Spinal cord (tissue), 10 donors: ENCODE measurements around the gene S100A6. TPM values are rescaled to one million over a fixed set of nuclear protein-coding genes. Genes with fewer than 3 reads are reported as not detected.
A peak's percentile ranks its signal among the peaks of the same experiment; 100 is the strongest.

ENCODE experiments used
- DNase-seq, 6 donors: peaks; one replicate each; pipeline versions ENCODE4 v3.0.0 to v3.0.0-alpha.2; 2013 to 2015; ENCODE audit warnings: low spot score in 6 of 6, low read depth in 4 of 6
- H3K27ac ChIP-seq: one replicate; pipeline ENCODE4 v1.5.1; 2013; ENCODE audit warnings: low read depth, low read length, control low read depth
- H3K27me3 ChIP-seq: one replicate; pipeline ENCODE4 v1.6.1; 2013; ENCODE audit warnings: low read length; ENCODE audit not compliant: control insufficient read depth, insufficient read depth
- H3K36me3 ChIP-seq: one replicate; pipeline ENCODE4 v1.6.1; 2013; ENCODE audit warnings: low read length; ENCODE audit not compliant: control insufficient read depth, insufficient read depth
- H3K4me1 ChIP-seq: one replicate; pipeline ENCODE4 v1.6.1; 2013; ENCODE audit warnings: low read length; ENCODE audit not compliant: control insufficient read depth, insufficient read depth
- H3K4me3 ChIP-seq: one replicate; pipeline ENCODE4 v1.5.1; 2013; ENCODE audit warnings: low read depth, low read length, control low read depth
- H3K9me3 ChIP-seq: one replicate; pipeline ENCODE4 v1.6.1; 2013; ENCODE audit warnings: low read length; ENCODE audit not compliant: control insufficient read depth, insufficient read depth
- WGBS: methylation state at CpG from one replicate; pipeline ENCODE4 v1.1.5; 2013; ENCODE audit warnings: missing lambda C conversion rate; ENCODE audit not compliant: insufficient coverage; 5-methylcytosine and 5-hydroxymethylcytosine counted together
- polyA plus RNA-seq, 2 donors: library from polyadenylated mRNA; unstranded; fragments of 120-200 nt; gene quantifications; one replicate each; pipeline ENCODE4 v1.2.1, GENCODE V29; 2013; ENCODE audit not compliant: insufficient read length in 2 of 2
- total RNA-seq, 2 donors: library from RNA; depleted of rRNA in 1 of 2; stranded (reverse); fragments of 120-200 nt in 1 of 2; fragments of >200 nt in 1 of 2; gene quantifications; one replicate each; pipeline versions ENCODE4 v1.2.3 to v1.2.4, GENCODE V29; 2013 to 2014
- donor health status: healthy.

S100A6 gene
- total and polyA plus RNA-seq, 4 donors: 75.3 to 276 (median 127) TPM

DNA sequence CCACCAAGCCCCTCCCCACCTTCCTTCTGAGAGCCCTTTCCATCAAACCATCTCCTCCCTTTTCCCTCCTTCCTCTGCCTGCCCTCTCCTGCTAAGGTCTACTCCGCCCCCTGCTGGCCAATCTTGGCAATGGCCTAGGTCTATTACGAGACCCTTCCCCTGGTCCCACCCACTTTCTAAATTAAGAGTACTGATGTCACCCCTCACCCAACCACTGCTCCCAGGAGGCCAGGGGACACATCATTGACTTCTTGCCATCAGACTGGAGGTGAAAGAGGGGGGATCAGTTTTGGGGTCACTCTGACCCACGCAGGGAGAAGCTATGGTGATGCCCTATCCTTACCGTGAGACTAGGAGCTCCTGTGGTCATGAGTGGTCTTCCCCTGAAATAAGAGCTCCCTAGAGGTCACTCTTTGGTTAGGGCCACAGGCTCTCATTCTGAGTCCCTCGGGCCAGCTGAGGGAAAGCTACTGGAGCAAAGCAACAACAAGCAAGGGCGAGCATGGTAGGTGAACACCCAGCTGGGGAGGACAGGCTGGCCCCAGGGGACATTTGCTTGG is 40.7 kb downstream of the S100A6 start:
- Histone ChIP-seq H3K27ac (no peak overlapping the region), H3K9me3 (no peaks in the 10 kb centered on the region), H3K27me3 (no peaks in the 10 kb centered on the region), H3K4me3 (no peak overlapping the region), H3K4me1 (peaks cover 3% of the 10 kb centered on the region), H3K36me3 (no peaks in the 10 kb centered on the region)
- WGBS: 41% methylated on average over 6 of the region's 6 CpGs
- DNase-seq: peak in 4 of 6 donors; percentile 21 to 75 (median 51)

DNA sequence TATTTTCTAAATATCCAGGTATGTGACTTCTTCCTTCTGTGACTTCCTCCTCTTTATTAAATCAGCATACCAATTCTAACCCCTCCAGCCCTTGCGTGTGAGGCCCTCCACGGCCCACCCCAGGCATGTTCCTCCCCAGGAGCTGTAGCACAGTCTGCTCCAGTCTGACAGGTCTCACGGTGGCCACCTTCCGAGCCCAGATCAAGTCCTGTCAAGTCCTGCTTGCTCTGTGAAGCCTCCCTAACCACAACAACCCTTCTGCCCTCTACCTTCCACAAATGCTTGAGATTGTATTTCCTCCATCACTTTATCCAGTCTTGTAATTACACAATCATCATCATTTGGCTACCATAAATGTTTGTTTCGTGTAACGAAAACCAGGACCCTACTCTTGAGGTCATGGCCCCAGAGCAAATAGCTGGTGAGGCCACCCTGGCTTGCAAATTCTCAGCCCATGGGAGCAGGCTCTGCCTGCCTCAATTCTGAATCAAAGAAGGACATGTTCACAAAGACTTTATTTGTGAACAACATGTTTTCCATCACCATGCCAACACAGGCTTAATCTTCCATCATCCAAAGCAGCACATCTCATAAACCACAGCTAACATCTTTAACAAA is 42.3 kb downstream of the S100A6 start:
- Histone ChIP-seq H3K4me1 (peaks cover 3% of the 10 kb centered on the region), H3K27me3 (no peaks in the 10 kb centered on the region), H3K4me3 (no peak overlapping the region), H3K9me3 (no peaks in the 10 kb centered on the region), H3K36me3 (no peaks in the 10 kb centered on the region), H3K27ac (no peak overlapping the region)
- DNase-seq: no peak
- 84% methylated on average over 6 of the region's 6 CpGs for WGBS

DNA sequence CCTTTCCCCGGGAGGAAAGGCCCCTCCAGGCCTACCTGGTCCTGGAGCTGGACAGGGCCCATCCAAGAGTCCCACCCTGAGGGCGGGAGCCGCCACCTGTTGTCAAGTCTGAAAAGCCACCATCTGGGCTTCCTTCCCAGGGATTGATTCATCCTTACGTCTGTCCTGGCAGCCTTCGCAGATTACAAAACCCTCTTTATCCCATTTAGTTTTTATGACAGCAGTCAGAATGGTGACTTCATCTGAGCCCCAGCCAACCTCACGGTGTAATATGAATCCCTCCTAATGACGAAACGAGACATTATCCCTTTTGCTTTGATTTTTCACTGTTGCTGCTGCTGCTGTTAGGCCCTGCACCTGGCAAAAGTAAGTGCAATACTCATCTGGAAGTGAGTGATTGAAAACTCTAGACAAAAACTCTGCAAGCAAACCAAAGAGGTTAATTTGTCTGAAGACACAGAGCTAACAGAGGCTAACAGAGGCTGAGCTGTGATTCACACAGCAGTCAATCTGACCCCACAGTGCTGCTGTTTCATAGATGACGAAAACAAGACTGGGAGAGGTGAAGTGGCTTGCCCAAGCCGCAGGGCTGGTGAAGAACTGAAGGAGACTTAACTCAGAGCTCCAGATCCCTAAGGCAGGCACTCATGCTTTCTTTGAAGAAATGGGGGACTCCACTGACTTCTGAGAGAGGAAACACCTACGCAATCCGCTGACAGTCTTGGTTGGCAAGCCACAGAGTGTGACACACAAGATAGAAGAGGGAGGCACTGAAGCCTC is 45.3 kb downstream of the S100A6 start:
- Histone ChIP-seq H3K9me3 (no peaks in the 10 kb centered on the region), H3K36me3 (no peaks in the 10 kb centered on the region), H3K27me3 (no peaks in the 10 kb centered on the region), H3K27ac (peak overlapping the region; percentile 33), H3K4me1 (peaks cover 3% of the 10 kb centered on the region), H3K4me3 (no peak overlapping the region)
- WGBS: 38% methylated on average over 9 of the region's 12 CpGs
- DNase-seq: peak in 2 of 6 donors; percentile 34 to 35

DNA sequence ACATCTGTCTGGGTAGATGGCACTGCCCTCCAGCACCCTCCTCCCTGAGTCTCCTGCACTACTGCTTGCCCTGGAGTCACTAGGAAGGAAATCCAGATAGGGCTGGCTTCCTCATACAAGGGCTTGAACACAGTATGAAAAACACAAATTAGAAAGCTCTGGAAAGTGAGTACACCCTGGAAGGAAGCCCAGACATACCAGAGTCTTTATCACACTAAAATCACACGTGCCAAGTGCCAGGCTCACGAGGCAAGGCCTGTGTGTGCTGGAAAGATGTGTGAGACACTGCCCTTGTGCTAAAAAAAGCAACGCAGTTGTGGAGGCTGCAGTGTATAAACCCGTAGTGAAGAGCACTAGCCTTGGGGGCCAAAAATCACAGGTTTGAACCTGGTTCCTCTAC is 47.1 kb downstream of the S100A6 start:
- no peaks in the 10 kb centered on the region for H3K9me3 ChIP-seq
- H3K4me1 ChIP-seq: peaks cover 3% of the 10 kb centered on the region
- H3K27me3 ChIP-seq: no peaks in the 10 kb centered on the region
- DNase-seq: peak in 1 of 6 donors; percentile 48
- H3K27ac ChIP-seq: no peak overlapping the region
- no peak overlapping the region for H3K4me3 ChIP-seq
- no peaks in the 10 kb centered on the region for H3K36me3 ChIP-seq
- 94% methylated on average over 2 of the region's 4 CpGs for WGBS

DNA sequence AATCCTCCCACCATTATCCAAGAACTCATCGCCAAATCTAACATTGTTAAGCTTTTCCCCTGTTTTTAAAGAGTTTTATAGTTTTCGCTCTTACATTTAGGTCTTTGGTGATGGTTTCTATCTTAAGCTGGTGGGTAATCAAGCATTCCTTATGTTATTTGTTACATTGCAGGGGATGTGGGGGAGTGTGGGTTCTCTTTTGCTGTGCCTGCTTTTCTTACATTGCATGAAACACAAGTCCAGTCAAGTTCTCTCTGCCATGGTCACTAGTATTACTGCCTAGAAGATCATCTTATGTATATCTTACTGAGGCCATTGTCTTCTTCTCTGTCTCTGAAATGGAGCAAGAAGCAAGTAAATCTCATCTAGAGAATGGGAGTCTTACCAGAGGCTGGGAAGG is 48.1 kb downstream of the S100A6 start:
- Histone ChIP-seq H3K4me3 (no peak overlapping the region), H3K27me3 (no peaks in the 10 kb centered on the region), H3K4me1 (peaks cover 3% of the 10 kb centered on the region), H3K9me3 (no peaks in the 10 kb centered on the region), H3K27ac (no peak overlapping the region), H3K36me3 (no peaks in the 10 kb centered on the region)
- no CpG with 5 or more reads among the region's 2 CpGs for WGBS
- DNase-seq: no peak

DNA sequence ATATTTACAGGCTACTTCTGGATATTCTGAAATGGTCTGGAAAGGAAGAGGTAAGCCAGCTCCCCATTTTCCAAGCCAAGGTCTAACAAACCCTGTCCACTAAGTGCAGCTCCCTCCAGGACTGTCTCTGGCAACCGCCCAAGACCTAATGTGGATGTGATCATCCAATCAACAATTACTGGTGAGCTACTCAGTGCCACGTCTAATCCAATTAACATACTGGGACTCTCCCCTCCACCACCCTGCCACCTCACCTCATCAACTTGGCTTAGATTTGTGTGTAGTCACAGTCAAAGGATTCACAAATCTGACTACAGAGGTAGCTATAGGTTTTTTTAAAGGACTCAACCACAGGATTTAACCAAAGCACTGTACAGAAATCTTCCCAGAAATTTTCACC is 49.9 kb downstream of the S100A6 start:
- peaks cover 3% of the 10 kb centered on the region for H3K4me1 ChIP-seq
- no peak overlapping the region for H3K4me3 ChIP-seq
- WGBS: 42% methylated on average over 2 of the region's 2 CpGs
- H3K9me3 ChIP-seq: no peaks in the 10 kb centered on the region
- no peaks in the 10 kb centered on the region for H3K27me3 ChIP-seq
- H3K36me3 ChIP-seq: no peaks in the 10 kb centered on the region
- no peak overlapping the region for H3K27ac ChIP-seq
- DNase-seq: peak in 1 of 6 donors; percentile 48

Other genes with a start within 250 kb of the S100A6 start
- gene PGLYRP3, start 223.0 kb downstream of the S100A6 start, total RNA-seq: not detected
- gene PGLYRP3, start 223.0 kb downstream of the S100A6 start, polyA plus RNA-seq: not detected
- not detected for gene PGLYRP4, start 187.2 kb downstream of the S100A6 start, total RNA-seq
- gene PGLYRP4, start 187.2 kb downstream of the S100A6 start, polyA plus RNA-seq: not detected
- 100 to 1,000 TPM in 1 of 2 donors, 10 to 100 TPM in 1; 16.5 to 829 TPM for gene S100A9, start 178.1 kb downstream of the S100A6 start, total RNA-seq
- gene S100A9, start 178.1 kb downstream of the S100A6 start, polyA plus RNA-seq: 1 to 10 TPM; 2.1 to 4.3 TPM
- gene S100A12, start 160.4 kb downstream of the S100A6 start, total RNA-seq: 10 to 100 TPM in 1 of 2 donors, 1 to 10 TPM in 1; 1.4 to 87.6 TPM
- not detected for gene S100A12, start 160.4 kb downstream of the S100A6 start, polyA plus RNA-seq
- gene S100A8, start 144.9 kb downstream of the S100A6 start, total RNA-seq: 100 to 1,000 TPM in 1 of 2 donors, 1 to 10 TPM in 1; 8.3 to 286 TPM
- gene S100A8, start 144.9 kb downstream of the S100A6 start, polyA plus RNA-seq: 1 to 10 TPM; 1.3 to 3.8 TPM
- not detected for gene S100A7A, start 119.5 kb downstream of the S100A6 start, total RNA-seq
- gene S100A7A, start 119.5 kb downstream of the S100A6 start, polyA plus RNA-seq: not detected
- not detected for gene S100A7, start 75.3 kb downstream of the S100A6 start, total RNA-seq
- gene S100A7, start 75.3 kb downstream of the S100A6 start, polyA plus RNA-seq: not detected
- gene S100A5, start 4.9 kb upstream of the S100A6 start, total RNA-seq: not detected
- gene S100A5, start 4.9 kb upstream of the S100A6 start, polyA plus RNA-seq: not detected
- gene S100A4, start 9.8 kb upstream of the S100A6 start, total RNA-seq: 10 to 100 TPM; 21.1 to 38.2 TPM
- 10 to 100 TPM in 1 of 2 donors, 1 to 10 TPM in 1; 6.0 to 17.9 TPM for gene S100A4, start 9.8 kb upstream of the S100A6 start, polyA plus RNA-seq
- gene S100A3, start 13.3 kb upstream of the S100A6 start, total RNA-seq: not detected
- gene S100A3, start 13.3 kb upstream of the S100A6 start, polyA plus RNA-seq: under 1 TPM in 1 of 2 donors, not detected in 1; 0.29 TPM
- gene S100A2, start 29.9 kb upstream of the S100A6 start, total RNA-seq: 1 to 10 TPM in 1 of 2 donors, not detected in 1; 1.2 TPM
- gene S100A2, start 29.9 kb upstream of the S100A6 start, polyA plus RNA-seq: under 1 TPM; 0.40 to 0.81 TPM
- gene S100A16, start 77.1 kb upstream of the S100A6 start, total RNA-seq: 100 to 1,000 TPM in 1 of 2 donors, 10 to 100 TPM in 1; 46.0 to 101 TPM
- 100 to 1,000 TPM; 120 to 135 TPM for gene S100A16, start 77.1 kb upstream of the S100A6 start, polyA plus RNA-seq
- gene S100A14, start 80.3 kb upstream of the S100A6 start, total RNA-seq: under 1 TPM in 1 of 2 donors, not detected in 1; 0.61 TPM
- gene S100A14, start 80.3 kb upstream of the S100A6 start, polyA plus RNA-seq: under 1 TPM in 1 of 2 donors, not detected in 1; 0.39 TPM
- gene S100A13, start 91.5 kb upstream of the S100A6 start, total RNA-seq: 100 to 1,000 TPM in 1 of 2 donors, 10 to 100 TPM in 1; 30.5 to 141 TPM
- gene S100A13, start 91.5 kb upstream of the S100A6 start, polyA plus RNA-seq: 10 to 100 TPM; 42.0 to 58.3 TPM
- 10 to 100 TPM in 1 of 2 donors, 1 to 10 TPM in 1; 3.7 to 10.2 TPM for gene S100A1, start 92.4 kb upstream of the S100A6 start, total RNA-seq
- gene S100A1, start 92.4 kb upstream of the S100A6 start, polyA plus RNA-seq: 10 to 100 TPM; 18.5 to 19.0 TPM
- 10 to 100 TPM; 56.9 to 58.0 TPM for gene CHTOP, start 98.1 kb upstream of the S100A6 start, total RNA-seq
- gene CHTOP, start 98.1 kb upstream of the S100A6 start, polyA plus RNA-seq: 100 to 1,000 TPM; 115 to 127 TPM
- gene SNAPIN, start 122.7 kb upstream of the S100A6 start, total RNA-seq: 10 to 100 TPM; 58.0 to 70.5 TPM
- 10 to 100 TPM; 65.4 to 70.2 TPM for gene SNAPIN, start 122.7 kb upstream of the S100A6 start, polyA plus RNA-seq
- 100 to 1,000 TPM; 155 to 243 TPM for gene ILF2, start 135.0 kb upstream of the S100A6 start, total RNA-seq
- 100 to 1,000 TPM; 209 to 214 TPM for gene ILF2, start 135.0 kb upstream of the S100A6 start, polyA plus RNA-seq
- gene NPR1, start 142.7 kb upstream of the S100A6 start, total RNA-seq: 1 to 10 TPM; 1.7 to 6.3 TPM
- gene NPR1, start 142.7 kb upstream of the S100A6 start, polyA plus RNA-seq: 1 to 10 TPM; 1.6 to 3.2 TPM
- 10 to 100 TPM; 40.5 to 57.8 TPM for gene INTS3, start 192.1 kb upstream of the S100A6 start, total RNA-seq
- 100 to 1,000 TPM in 1 of 2 donors, 10 to 100 TPM in 1; 81.5 to 107 TPM for gene INTS3, start 192.1 kb upstream of the S100A6 start, polyA plus RNA-seq
- gene SLC27A3, start 239.4 kb upstream of the S100A6 start, total RNA-seq: 10 to 100 TPM; 12.1 to 29.0 TPM
- 10 to 100 TPM; 28.5 to 37.3 TPM for gene SLC27A3, start 239.4 kb upstream of the S100A6 start, polyA plus RNA-seq